Astrocyte (in vitro differentiated cells and primary cell): ENCODE data around the gene RPL6.

Experiments
- EZH2 ChIP-seq: IDR thresholded peaks from 2 replicates; pipeline ENCODE4 v1.6.1; 2012; ENCODE audit warnings: mild to moderate bottlenecking, low read length, inconsistent platforms; ENCODE audit not compliant: insufficient read depth
- TF ChIP-seq, protein P1 (sequence below): IDR thresholded peaks from 2 replicates; pipeline ENCODE4 v1.5.1; 2011; ENCODE audit warnings: low read depth, mild to moderate bottlenecking, inconsistent platforms, low read length, moderate library complexity; ENCODE audit not compliant: insufficient read depth

DNA sequence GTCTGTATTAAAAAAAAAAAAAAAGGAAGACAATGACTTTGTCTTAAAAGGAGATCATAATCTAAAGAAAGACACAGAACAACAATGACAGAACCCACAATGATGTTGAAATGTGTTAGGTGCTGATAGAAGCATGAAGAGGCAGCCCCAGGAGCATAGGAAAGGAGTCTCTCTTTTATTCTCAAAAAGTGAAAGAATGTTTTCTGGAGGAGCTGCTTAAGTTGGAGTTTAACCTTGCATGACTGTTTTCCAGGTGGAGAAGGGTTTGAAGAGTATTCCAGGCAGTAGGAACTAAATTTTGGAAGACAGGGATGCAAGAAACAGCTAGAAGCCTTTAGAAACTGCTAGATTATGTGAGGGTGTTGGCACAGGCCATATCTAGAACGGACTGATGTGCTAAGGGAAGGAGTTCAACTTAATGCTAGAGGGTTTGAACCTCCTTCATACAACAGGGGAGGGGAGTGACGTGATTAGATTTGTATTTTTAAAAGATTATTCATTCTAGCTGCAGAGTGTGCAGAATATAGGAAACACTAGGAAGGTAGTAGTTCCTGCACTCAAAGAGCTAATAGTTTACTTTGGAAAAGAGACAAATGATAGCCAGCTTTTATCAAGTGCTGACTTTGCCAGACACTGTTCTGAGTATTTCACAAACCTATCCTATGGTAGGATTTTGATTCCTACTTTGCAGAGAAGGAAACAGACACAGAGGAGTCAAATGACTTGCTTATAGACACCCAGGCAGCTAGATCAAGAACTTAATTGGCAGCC lies 4.6 kb upstream of the RPL6 start:
- TF ChIP-seq EZH2 = no peak
- TF ChIP-seq, protein P1, sequence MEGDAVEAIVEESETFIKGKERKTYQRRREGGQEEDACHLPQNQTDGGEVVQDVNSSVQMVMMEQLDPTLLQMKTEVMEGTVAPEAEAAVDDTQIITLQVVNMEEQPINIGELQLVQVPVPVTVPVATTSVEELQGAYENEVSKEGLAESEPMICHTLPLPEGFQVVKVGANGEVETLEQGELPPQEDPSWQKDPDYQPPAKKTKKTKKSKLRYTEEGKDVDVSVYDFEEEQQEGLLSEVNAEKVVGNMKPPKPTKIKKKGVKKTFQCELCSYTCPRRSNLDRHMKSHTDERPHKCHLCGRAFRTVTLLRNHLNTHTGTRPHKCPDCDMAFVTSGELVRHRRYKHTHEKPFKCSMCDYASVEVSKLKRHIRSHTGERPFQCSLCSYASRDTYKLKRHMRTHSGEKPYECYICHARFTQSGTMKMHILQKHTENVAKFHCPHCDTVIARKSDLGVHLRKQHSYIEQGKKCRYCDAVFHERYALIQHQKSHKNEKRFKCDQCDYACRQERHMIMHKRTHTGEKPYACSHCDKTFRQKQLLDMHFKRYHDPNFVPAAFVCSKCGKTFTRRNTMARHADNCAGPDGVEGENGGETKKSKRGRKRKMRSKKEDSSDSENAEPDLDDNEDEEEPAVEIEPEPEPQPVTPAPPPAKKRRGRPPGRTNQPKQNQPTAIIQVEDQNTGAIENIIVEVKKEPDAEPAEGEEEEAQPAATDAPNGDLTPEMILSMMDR = no peak
